GM21360 (cell line): ENCODE data around the gene CACNA2D3.
"Not testable (repeated sequence)": the region's sequence is repeated elsewhere in the genome, so short reads cannot be mapped to it uniquely, and the experiment has no call there.

Experiments
- ATAC-seq: cut with Tn5 transposase; IDR thresholded peaks from one replicate; pipeline ENCODE4 v1.9.1; 2021; ENCODE audit warnings: mild to moderate bottlenecking, moderate library complexity; ENCODE audit not compliant: unreplicated experiment

CACNA2D3 gene

DNA sequence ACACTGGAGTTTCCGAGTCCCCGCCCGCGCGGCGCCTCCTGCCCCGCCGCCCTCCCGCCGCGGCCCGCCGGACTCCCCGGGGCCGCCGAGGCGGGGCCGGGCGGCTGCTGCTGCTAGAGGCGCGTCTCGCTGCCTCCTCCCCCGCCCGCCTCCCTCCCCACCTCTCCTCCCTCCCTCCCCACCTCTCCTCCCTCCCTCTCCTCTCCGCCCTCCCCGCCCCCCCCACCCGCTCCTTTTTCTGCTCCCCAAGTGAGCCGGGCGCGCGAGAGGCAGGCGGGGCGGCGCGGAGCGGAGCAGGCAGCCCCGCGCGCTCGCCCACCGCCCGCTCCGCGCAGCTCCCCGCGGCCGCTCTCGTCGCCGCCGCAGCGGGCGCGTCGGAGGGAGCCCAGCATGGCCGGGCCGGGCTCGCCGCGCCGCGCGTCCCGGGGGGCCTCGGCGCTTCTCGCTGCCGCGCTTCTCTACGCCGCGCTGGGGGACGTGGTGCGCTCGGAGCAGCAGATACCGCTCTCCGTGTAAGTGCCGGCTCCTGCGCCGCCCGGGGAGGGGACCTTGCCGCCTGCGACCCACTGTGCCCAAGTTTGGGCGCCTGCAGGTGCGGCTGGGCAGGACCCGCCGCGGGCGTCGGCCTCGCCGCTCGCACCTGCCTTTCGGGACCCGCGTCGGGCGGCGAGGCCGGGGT lies at the start of gene CACNA2D3:
CACNA2D3 (plus strand) TSS at position 229 of the 679 bp plus-strand sequence.
- ATAC-seq: no peak

DNA sequence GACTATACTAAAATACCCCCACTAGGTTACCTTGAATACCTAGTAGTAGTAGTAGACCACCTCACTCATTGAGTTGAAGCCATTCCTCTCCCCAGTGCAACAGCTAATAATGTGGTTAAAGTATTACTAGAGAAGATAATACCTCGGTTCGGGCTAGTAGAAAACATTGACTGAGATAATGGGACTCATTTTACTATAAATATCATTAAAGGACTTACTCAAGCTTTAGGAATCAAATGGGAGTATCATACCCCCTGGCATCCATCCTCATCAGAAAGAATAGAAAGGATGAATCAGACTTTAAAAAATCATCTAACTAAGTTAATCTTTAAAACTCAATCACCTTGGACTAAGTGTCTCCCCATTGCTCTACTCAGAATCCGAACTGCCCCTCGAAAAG lies 49.0 kb upstream of the CACNA2D3 start:
- ATAC-seq: no peak

DNA sequence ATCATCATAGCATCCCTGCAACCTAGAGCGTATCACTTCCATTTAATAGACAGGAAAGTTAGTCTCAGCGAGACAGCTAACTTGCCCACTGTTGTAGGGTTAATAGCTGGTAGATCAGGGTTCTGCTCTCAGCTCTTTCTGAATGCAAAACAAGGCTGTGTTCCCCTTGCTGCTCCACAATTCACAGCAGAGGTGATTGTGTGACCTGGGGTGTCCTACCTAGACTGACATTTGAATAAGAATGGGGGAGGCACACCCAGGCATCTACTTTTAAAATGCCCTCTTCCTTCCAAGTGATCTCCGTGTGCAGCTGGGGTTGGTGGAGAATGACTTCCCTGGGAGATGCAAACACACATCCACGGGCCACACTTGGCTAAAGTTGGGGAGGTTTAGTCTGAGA lies 43.0 kb upstream of the CACNA2D3 start:
- ATAC-seq: no peak

DNA sequence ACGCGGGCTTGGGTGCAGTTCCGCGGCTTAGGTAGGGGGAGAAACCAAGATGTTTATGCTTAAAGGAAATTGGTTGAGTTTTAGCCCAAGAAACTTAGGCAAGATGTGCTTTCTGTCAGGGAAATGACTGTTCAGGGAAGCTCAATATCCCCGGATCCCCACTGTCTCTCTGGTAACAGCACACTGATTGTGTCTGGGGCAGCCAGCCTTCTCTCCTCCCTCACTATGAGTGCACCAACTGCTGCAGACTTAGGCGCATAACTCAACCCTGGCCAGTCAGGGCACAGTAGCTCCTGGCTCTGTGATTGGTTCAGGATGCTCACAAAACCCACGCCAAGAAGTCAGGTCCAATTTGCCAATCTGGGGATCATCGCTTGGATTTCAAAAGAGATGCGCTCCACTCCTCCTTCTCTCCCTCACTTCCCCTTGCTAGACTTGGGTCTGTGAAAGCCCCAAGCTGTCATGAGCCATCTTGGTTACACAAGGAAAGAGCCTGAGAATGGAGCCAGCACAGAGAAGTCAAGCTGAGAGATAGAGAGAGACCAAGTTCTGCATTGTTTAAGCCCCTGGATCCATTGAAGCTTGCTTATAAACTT lies 42.5 kb upstream of the CACNA2D3 start:
- ATAC-seq: no peak

DNA sequence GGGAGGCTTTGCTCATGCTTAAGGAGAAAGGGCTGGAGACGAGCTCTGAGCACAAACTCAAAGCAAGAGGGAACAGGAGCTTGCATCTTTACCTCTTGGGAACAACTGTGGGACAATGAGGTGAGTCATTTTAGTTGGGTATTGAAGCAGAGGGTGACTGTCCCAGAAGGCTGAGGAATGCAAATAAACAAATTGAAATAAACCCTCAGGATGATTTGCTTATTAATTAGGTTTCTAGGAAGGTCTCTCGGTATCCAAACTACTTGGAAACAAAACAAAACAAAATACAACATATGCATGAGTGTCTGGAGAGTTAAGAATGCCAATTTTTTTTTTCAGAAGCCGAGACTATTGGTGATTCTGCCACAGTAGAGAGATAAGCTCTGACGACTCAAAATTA lies 38.4 kb upstream of the CACNA2D3 start:
- no peak for ATAC-seq

DNA sequence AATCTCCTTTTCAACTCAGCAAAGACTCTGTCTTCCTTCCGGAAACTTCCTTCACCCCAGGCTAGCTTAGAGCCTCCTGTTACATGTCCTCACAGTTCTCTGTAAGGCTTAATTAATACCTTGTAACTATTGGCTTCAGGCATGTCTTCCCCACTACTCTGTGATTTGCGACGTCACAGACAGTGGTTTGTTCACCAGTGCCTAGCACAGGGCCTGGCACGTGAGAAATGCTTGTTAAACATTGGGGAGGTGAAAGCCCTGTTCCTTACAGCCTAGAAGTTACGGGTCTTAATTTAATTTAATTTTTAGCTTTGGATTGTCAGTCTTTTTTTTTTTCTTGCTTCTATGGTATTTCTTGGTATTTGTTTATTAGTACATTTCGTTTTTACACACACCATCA lies 36.4 kb upstream of the CACNA2D3 start:
- ATAC-seq: no peak

DNA sequence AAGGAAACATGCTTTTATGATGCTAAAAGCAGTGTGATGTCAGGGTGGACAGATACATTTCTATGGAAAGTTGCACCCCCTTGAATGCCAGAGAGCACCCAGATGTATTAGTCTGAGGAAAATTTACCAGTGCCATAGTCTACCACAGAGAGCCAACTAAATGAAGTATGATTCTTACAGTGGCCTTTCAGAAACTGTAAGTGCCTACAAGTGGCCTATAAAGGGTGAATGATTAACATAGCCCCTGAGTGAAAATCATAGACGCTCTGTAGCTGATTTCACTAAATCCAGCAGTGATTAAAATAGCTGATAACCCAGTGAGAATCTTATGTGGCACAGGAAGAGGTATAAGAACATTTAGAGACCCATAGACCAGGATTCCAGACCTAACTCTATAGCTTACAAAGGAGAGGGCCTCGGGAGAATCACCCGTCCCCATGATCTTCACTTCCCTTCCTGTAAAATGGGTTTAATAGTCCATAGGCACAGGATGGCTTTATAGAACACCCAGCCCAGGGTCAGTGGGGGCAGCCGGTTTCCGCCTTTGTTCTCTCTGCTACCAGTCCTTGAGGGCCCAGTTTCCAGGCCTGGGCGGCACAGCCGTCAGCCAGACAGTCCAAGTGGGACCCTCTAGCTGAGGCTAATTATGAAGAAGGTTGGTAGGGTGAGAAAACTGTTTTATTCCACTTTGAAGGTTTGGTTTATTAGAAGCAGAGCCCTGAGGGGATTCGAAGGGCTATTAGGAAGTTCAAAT lies 35.5 kb upstream of the CACNA2D3 start:
- no peak for ATAC-seq

DNA sequence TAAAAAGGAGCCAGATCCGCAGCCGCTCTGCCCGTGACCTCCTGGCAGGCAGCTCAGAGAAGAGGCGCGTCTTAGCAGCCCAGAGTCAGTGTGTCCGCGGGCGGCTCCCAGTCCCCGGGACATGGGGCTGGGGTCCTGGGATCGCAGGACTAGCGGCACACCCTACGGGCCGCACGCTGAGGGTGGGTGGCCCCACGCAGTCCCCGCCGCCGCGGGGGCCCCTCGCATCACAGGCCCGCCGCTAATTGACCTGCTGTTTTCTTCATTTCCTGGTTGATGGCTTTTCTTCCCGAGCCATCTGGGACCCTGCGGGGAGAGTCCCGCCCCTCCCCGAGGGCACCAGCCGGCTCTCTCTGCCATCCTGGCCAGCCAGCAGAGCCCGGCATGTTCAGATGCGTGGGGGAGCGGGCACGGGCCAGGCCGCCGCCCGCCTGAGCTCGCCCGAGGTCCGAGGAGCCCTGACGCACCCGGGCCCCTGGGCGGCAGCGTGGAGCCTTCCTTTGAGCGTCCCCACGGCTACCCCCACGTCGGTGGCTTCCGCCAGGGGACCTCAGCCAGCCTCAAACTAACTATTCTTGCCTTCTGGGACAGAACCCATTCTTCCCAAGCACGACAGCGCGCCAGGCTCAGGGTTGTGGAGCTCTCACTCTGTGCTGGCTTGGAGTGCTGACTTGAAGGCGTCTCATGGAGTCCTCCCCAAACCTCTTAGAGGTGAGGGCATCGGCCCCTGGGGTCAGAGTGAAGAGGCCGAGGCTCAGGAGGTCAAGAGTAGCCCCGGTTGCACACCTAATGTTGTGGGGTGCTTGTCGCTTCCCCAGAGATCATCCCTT lies 34.6 kb upstream of the CACNA2D3 start:
- ATAC-seq: no peak

DNA sequence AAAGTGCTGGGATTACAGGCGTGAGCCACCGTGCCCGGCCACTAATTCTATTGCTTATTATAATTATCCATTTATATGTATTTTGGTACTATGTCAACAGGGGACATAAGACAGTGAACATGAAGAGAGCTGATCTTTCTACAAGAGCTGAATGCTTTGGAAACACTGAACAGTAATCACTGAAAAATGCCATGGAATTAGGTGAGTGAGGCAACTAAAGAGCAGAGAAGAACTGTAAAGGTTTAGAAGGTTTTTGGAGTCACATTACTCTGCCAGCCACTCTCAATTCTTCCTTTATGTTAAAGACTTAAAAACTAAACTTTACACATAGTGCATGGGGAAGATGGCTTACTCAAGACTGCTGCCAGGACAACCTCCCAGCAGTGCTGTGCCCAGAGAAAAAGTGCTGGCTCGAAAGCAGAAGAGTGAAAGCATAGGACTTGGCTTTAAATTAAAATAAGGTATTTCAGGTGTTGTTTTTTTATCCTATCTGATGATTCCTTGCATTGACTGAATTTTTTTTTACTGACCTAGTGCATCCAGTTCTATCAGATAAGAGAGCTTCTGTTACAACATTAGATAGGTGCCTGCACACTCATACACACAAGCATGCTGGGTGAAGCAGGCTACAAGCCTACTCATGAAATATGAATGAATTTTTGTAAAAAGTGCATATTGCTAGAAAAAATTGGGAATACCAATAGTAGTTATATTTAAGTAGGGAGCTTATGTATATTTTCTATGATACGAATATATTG lies 28.7 kb upstream of the CACNA2D3 start:
- no peak for ATAC-seq

DNA sequence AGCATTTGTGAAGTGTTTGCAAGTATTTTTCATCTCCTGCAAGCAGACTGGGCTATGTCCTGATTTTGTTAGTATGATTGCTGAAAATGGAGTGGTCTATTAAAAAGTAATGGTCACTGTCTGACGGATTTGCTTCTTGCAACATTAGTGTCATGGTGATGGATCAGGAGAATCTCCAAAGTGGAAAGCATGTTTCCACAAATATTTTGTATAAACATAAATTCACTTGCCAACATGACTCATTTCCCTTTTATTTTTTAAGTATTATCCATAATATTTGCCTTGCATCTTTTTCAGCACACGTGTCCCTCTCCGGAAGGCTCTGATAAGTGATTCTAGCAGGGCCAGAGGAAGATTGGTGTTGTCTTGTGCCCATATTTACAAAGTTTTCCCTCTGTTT lies 27.4 kb upstream of the CACNA2D3 start:
- ATAC-seq: no peak

DNA sequence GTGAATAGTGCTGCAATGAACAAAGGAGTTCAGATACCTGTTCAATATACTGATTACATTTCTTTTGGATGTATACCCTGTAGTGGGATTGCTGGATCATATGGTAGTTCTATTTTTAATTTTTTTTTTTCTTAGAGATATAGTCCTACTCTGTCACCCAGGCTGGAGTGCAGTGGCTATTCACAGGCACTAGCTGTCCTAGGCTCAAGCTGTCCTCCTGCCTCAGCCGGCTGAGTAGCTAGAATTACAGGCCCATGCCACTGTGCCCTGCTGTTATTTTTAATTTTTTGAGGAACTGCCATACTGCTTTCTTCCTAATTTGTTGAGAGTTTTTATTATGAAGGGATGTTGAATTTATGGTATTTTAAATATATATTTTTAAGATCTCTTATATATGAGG lies 23.0 kb upstream of the CACNA2D3 start:
- no peak for ATAC-seq

DNA sequence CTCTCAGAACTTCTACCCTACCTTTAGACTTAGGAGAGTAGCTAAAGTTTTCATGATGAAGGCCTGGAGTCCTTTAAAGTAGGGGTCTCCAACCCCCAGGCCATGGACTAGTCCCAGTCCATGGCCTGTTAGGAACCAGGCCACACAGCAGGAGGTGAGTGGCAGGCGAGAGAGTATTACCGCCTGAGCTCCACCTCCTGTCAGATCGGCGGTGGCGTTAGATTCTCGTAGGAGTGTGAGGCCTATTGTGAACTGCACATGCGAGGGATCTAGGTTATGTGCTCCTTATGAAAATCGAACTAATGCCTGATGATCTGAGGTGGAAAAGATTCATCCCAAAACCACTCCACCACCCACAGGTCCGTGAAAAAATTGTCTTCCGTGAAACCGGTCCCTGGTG lies 18.3 kb upstream of the CACNA2D3 start:
- no peak for ATAC-seq

DNA sequence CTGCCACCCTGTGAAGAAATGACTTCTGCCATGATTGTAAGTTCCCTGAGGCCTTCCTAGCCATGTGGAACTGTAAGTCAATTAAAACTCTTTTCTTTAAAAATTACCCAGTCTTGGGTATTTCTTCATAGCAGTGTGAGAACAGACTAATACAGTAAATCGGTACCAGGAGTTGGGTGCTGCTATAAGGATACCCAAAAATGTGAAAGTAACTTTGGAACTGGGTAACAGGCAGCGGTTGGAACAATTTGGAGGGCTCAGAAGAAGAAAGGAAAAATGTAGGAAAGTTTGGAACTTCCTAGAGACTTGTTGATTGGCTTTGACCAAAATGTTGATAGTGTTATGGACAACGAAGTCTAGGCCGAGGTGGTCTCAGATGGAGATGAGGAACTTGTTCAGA lies 6.2 kb upstream of the CACNA2D3 start:
- not testable (repeated sequence) for ATAC-seq

DNA sequence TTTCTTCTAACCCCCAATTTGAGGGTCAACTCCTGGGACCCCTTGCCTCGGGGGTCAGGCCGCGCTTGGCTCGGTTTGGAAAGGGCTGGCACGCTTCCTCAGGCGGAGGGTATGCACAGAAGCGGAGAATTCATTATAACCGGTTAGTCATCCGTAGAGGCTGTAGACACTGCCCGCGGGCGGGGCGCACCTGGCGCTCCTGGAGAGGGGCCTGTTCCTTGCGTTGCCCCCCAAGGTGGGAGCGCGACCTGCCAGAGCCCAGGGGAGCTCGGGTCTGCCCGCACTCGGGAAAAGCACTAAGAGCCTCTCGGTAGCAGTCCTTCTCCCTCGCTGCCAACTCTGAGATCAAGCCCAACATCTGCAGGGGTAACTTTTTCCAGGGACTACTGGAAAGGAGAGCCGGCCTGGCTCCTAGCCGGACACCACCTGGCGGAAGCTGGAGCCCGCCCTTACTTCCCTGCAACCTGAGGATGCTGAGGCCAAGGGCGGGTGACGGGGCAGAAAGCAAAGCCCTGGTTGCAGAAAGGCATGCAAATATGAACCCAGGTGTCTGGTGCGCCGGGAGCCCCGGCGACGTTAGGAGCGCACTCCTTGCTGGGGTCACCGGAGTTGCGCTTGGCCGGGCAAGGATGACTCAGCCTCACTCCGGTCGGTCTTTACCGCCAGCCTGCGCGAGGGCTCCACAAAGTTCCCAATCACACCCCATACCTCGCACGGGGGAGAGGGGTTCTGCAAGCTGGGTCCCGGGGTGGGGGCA lies 1.5 kb upstream of the CACNA2D3 start:
- ATAC-seq: peak; percentile 92

DNA sequence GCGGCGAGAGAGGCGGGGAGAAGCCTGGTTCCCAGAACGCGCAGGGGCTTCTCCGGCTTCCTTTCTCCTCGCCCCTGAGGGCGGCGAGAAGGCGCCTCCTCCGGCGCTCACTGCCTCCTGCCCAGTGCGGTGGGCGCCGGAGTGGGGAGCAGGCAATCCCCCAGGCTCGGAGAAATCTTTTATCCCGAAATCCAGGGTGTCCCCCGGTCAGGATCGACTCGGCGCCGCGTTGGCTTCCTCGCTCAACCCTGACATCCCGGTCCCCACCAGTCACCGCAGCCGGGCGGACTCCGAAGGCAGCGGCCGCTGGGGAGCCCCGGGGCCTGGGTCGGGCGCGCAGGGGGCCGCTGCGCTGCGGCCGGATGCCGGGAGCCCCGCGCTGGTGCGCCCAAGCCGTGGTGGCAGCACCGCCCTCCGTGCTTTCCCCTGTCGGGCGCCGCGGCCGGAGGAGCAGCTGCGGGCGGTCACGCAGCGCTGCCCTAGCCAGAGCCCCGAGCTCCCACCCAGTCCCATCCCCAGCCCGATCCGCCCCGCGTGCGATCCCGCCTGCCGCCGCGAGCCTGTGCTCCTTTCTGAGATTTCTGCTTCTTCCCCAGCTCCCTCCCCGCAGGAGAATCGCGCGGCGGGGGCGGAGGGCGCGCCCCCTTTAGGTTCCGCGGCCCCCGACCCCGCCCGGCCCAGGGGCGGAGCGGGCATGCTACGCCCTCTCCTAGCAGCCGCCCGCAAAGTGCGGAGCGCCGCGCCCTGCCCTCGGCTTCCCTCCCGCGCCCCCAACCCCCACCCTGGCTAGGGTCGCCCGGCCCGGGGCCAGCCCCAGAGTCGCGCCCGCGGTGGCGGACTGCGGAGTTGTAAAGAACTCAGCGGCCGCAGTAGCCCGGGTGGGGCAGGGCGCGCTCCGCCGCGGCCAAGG lies 683 bp upstream of the CACNA2D3 start:
- ATAC-seq: peak; percentile 31

DNA sequence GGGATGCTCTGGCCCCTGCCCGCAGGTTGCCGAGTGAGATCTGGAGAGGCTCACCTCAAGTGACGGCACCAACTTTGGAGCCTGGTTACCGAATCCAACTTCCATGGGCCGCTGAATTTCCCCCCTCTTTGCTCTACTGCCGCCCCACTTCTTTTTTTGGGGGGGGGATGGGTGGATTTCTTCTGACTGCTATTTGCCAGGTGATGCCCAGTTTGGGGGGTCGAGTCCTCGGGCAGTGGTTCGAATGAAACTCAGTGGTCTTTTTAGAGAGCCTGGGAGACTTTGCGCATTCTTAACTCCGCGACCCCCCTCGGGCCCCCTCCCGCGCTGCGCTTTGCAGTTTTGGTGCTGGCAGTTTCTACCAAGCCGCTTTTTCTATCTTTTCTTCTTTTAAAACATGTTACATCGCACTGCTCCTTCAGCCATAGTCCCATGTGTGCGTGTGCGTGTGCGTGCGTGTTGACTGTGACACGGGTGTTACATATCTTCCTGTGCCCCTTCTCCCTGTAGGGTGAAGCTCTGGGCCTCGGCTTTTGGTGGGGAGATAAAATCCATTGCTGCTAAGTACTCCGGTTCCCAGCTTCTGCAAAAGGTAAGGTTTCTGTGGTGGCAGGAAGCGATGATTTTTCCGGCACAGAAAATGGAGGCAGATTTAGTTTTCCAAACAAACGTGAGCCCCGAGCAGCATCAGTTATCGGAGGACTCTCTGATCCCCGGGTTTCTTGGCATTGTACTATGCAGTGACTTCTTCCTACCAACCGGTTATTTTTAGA lies 837 bp downstream of the CACNA2D3 start:
- ATAC-seq: no peak

DNA sequence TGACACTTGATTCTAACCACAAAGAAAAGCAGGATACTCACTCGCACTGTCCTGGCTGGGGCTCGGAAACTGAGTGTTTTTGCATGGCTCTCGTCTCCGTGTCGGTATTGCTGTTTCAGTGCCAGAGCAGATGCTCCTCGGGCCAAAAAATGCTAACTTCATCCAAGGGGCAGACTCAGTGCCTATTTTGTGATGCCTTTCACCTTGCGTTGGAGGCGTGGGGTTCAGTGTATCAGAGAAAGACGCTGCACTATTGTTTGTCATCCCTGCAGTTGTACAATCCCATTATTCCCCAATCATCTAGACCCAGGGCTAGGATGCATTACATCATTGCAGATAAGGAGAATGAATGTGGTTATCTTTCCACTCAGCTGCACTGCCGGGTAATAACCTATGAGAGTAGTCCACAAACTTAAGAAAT lies 1.4 kb downstream of the CACNA2D3 start:
- no peak for ATAC-seq

DNA sequence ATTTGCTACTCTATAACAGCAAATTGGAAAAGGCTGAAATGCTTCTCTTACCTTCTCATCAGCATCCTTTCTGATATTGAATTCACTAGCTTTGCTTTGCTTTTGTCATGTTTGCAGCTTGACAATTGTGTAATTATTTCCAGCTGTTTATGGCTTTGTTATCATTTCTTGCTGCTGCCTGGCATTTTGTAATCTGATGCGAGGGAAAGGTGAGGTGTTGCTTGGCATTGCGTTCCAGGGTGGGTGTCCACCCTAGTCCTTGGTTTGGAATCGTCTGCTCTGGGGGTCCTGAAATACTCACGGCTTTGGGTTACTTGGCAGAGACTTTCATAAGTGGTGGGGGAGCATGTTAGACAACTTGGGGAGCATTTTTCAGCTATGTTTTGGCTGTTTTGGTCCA lies 2.9 kb downstream of the CACNA2D3 start:
- no peak for ATAC-seq
